ENCODE results near the gene BLTP3A. TPM values are rescaled to one million over a fixed set of nuclear protein-coding genes. Genes with fewer than 3 reads are reported as not detected.
A peak's percentile ranks its signal among the peaks of the same experiment; 100 is the strongest.
"Not testable (repeated sequence)": the region's sequence is repeated elsewhere in the genome, so short reads cannot be mapped to it uniquely, and the experiment has no call there.

Gene BLTP3A
- total RNA-seq, 2 donors from 2014 or later: 10.1 to 12.9 TPM

GRCh38 chr6:34772940-34773339 lies 18.9 kb upstream of the BLTP3A start:
- no peak overlapping the region for H3K4me3 ChIP-seq
- intact Hi-C loops (cut with DNase I): no loop called here
- no peak for DNase-seq
- no peaks in the 10 kb centered on the region for H3K4me1 ChIP-seq
- 87 to 89% methylated on average over 4 of the region's 4 CpGs for WGBS, 2 donors
- TF ChIP-seq POLR2A (IDR thresholded peaks at IDR 0.05) (no peak), CTCF (IDR thresholded peaks at IDR 0.05) (no peak)
- no peaks in the 10 kb centered on the region for H3K27me3 ChIP-seq
- no peak for ATAC-seq
- no peaks in the 10 kb centered on the region for H3K9me3 ChIP-seq
- H3K36me3 ChIP-seq (replicated peaks in 1 of 2; ENCODE audit: insufficient read depth in 1 of 2, low read depth in 2 of 2): peaks cover 7 to 23% of the 10 kb centered on the region in 2 donors
- H3K27ac ChIP-seq: no peak overlapping the region

GRCh38 chr6:34773916-34774315 lies 18.0 kb upstream of the BLTP3A start:
- Histone ChIP-seq H3K27me3 (no peaks in the 10 kb centered on the region), H3K4me3 (no peak overlapping the region), H3K9me3 (no peaks in the 10 kb centered on the region), H3K4me1 (no peaks in the 10 kb centered on the region), H3K36me3 (replicated peaks in 1 of 2; ENCODE audit: insufficient read depth in 1 of 2, low read depth in 2 of 2) (peaks cover 4 to 15% of the 10 kb centered on the region in 2 donors), H3K27ac (peak overlapping the region in 1 of 4 donors; percentile 12)
- DNase-seq (no peak), ATAC-seq (no peak)
- intact Hi-C loops (cut with DNase I): no loop called here
- 87 to 90% methylated on average over 4 of the region's 4 CpGs for WGBS, 2 donors
- TF ChIP-seq CTCF (IDR thresholded peaks at IDR 0.05) (no peak), POLR2A (IDR thresholded peaks at IDR 0.05) (no peak)

- Histone ChIP-seq H3K4me3 (no peak overlapping the region), H3K36me3 (replicated peaks in 1 of 2; ENCODE audit: insufficient read depth in 1 of 2, low read depth in 2 of 2) (peaks cover 4 to 14% of the 10 kb centered on the region in 2 donors), H3K27ac (no peak overlapping the region), H3K27me3 (no peaks in the 10 kb centered on the region), H3K4me1 (no peaks in the 10 kb centered on the region), H3K9me3 (no peaks in the 10 kb centered on the region)
- intact Hi-C loops (cut with DNase I): no loop called here
- 91 to 95% methylated on average over 2 of the region's 2 CpGs for WGBS, 2 donors
- DNase-seq (no peak), ATAC-seq (no peak)
- TF ChIP-seq CTCF (IDR thresholded peaks at IDR 0.05) (no peak), POLR2A (IDR thresholded peaks at IDR 0.05) (no peak)
Measured at GRCh38 chr6:34774967-34775366, 16.9 kb upstream of the BLTP3A start.

GRCh38 chr6:34785375-34785774 lies 6.5 kb upstream of the BLTP3A start:
- WGBS, 2 donors: 90 to 93% methylated on average over 7 to 9 of the region's 9 CpGs
- intact Hi-C loops (cut with DNase I); H3K4me1 ChIP-seq; ATAC-seq; H3K27ac ChIP-seq; H3K27me3 ChIP-seq; H3K36me3 ChIP-seq (replicated peaks in 1 of 2; ENCODE audit: insufficient read depth in 1 of 2, low read depth in 2 of 2); DNase-seq; H3K4me3 ChIP-seq; H3K9me3 ChIP-seq: not testable (repeated sequence)

GRCh38 chr6:34787152-34787551 lies 4.7 kb upstream of the BLTP3A start:
- intact Hi-C loops (cut with DNase I); DNase-seq; H3K36me3 ChIP-seq (replicated peaks in 1 of 2; ENCODE audit: insufficient read depth in 1 of 2, low read depth in 2 of 2); H3K4me1 ChIP-seq; ATAC-seq; H3K27me3 ChIP-seq; H3K9me3 ChIP-seq; H3K4me3 ChIP-seq; H3K27ac ChIP-seq: not testable (repeated sequence)
- 44 to 54% methylated on average over 2 of the region's 2 CpGs for WGBS, 2 donors

GRCh38 chr6:34788111-34788510 lies 3.8 kb upstream of the BLTP3A start:
- no peak overlapping the region for H3K27ac ChIP-seq
- no peak for DNase-seq
- H3K36me3 ChIP-seq (replicated peaks in 1 of 2; ENCODE audit: insufficient read depth in 1 of 2, low read depth in 2 of 2): no peaks in the 10 kb centered on the region
- no peaks in the 10 kb centered on the region for H3K27me3 ChIP-seq
- no peak for ATAC-seq
- H3K4me3 ChIP-seq: no peak overlapping the region
- 88 to 97% methylated on average over 5 of the region's 5 CpGs for WGBS, 2 donors
- peaks cover 9% of the 10 kb centered on the region for H3K4me1 ChIP-seq
- TF ChIP-seq CTCF (IDR thresholded peaks at IDR 0.05) (no peak), POLR2A (IDR thresholded peaks at IDR 0.05) (no peak)
- H3K9me3 ChIP-seq: no peaks in the 10 kb centered on the region
- intact Hi-C loops (cut with DNase I): no loop called here

Data from body of pancreas (tissue), 4 donors.